ENCODE data around the gene FCRLA.
"Not testable (repeated sequence)": the region's sequence is repeated elsewhere in the genome, so short reads cannot be mapped to it uniquely, and the experiment has no call there.

FCRLA gene, protein sequence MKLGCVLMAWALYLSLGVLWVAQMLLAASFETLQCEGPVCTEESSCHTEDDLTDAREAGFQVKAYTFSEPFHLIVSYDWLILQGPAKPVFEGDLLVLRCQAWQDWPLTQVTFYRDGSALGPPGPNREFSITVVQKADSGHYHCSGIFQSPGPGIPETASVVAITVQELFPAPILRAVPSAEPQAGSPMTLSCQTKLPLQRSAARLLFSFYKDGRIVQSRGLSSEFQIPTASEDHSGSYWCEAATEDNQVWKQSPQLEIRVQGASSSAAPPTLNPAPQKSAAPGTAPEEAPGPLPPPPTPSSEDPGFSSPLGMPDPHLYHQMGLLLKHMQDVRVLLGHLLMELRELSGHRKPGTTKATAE

GRCh38 chr1:161706482-161707347, at the start of gene FCRLA:
Gene FCRLA (plus strand): TSS chr1:161707229. CDS start chr1:161707265, 36 bp downstream.
- peak within 1 kb of the TSS; percentile 90 for H3K27ac ChIP-seq (ENCODE audit: low read depth, low read length)
- peaks cover 66% of the 10 kb centered on the region for H3K4me1 ChIP-seq (ENCODE audit: control insufficient read depth, low read length)
- no peaks in the 10 kb centered on the region for H3K27me3 ChIP-seq (ENCODE audit: control insufficient read depth, low read length)
- H3K36me3 ChIP-seq (ENCODE audit: control insufficient read depth, low read length), result peaks cover 46% of the 10 kb centered on the region
- H3K79me2 ChIP-seq (ENCODE audit: control insufficient read depth, low read length), result peaks cover 50% of the 10 kb centered on the region
- H3K9me2 ChIP-seq (replicated peaks; ENCODE audit: control insufficient read depth, low read length), result no peaks in the 10 kb centered on the region
- no peaks in the 10 kb centered on the region for H3K9me3 ChIP-seq (ENCODE audit: control insufficient read depth, insufficient read depth, low read length)
- TF ChIP-seq, protein P1, sequence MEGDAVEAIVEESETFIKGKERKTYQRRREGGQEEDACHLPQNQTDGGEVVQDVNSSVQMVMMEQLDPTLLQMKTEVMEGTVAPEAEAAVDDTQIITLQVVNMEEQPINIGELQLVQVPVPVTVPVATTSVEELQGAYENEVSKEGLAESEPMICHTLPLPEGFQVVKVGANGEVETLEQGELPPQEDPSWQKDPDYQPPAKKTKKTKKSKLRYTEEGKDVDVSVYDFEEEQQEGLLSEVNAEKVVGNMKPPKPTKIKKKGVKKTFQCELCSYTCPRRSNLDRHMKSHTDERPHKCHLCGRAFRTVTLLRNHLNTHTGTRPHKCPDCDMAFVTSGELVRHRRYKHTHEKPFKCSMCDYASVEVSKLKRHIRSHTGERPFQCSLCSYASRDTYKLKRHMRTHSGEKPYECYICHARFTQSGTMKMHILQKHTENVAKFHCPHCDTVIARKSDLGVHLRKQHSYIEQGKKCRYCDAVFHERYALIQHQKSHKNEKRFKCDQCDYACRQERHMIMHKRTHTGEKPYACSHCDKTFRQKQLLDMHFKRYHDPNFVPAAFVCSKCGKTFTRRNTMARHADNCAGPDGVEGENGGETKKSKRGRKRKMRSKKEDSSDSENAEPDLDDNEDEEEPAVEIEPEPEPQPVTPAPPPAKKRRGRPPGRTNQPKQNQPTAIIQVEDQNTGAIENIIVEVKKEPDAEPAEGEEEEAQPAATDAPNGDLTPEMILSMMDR (IDR thresholded peaks at IDR 0.05; ENCODE audit: low read depth, low read length, poor library complexity, severe bottlenecking), result no peak
- H4K20me1 ChIP-seq (ENCODE audit: control insufficient read depth, insufficient read depth, low read depth, low read length), result peaks cover 6% of the 10 kb centered on the region; the same call in 1 of the 2 replicates
- peak within 1 kb of the TSS; percentile 96 for H3K4me3 ChIP-seq (ENCODE audit: low read length)
- H3K4me2 ChIP-seq (ENCODE audit: low read length), result peak within 1 kb of the TSS; percentile 66
- peaks cover 43% of the 10 kb centered on the region for H3F3A ChIP-seq (ENCODE audit: control insufficient read depth, insufficient read depth)

GRCh38 chr1:161658524-161658923, 48.5 kb upstream of the FCRLA start:
- H3K4me2 ChIP-seq (ENCODE audit: low read length), result not testable (repeated sequence)

DNA sequence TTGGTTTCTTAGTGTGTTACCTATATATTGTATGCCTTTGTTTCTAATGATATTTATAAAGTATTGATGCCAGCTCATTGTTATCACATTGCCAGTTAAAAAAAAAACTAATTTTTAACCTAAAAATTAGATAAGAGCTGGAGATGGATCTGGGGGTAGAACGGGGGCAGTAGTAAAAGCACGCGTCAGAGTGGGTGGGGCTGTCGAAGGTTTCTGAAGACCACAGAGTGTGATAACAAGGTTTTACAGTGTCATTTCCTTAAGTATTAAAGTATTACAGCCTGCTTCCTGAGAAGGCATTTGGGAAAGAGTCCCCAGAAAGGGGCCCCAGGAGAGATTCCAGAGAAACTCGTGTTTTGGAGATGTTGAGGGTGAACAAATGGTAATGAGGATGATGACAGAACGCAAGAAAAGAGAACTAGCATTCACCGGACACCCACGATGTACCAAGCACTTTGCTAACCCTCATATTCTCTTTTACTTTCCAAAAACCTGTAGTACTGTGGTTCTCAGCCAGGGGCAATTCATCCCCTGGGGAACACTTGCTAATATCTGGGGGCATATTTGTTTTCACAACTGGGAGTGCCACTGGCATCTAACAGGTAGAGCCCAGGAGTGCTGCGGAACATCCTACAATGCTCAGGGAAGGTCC, 45.2 kb upstream of the FCRLA start:
- not testable (repeated sequence) for H3K27ac ChIP-seq (ENCODE audit: low read depth, low read length); H3K27me3 ChIP-seq (ENCODE audit: control insufficient read depth, low read length); H3F3A ChIP-seq (ENCODE audit: control insufficient read depth, insufficient read depth); H3K9me2 ChIP-seq (replicated peaks; ENCODE audit: control insufficient read depth, low read length); H3K4me2 ChIP-seq (ENCODE audit: low read length); H4K20me1 ChIP-seq (ENCODE audit: control insufficient read depth, insufficient read depth, low read depth, low read length); H3K4me1 ChIP-seq (ENCODE audit: control insufficient read depth, low read length); H3K9me3 ChIP-seq (ENCODE audit: control insufficient read depth, insufficient read depth, low read length); H3K4me3 ChIP-seq (ENCODE audit: low read length); H3K79me2 ChIP-seq (ENCODE audit: control insufficient read depth, low read length); H3K36me3 ChIP-seq (ENCODE audit: control insufficient read depth, low read length)

More at GRCh38 chr1:161658524-161658923, 48.5 kb upstream of the FCRLA start:
- H4K20me1 ChIP-seq (ENCODE audit: control insufficient read depth, insufficient read depth, low read depth, low read length); H3K9me2 ChIP-seq (replicated peaks; ENCODE audit: control insufficient read depth, low read length); H3K79me2 ChIP-seq (ENCODE audit: control insufficient read depth, low read length); H3K27me3 ChIP-seq (ENCODE audit: control insufficient read depth, low read length); H3K36me3 ChIP-seq (ENCODE audit: control insufficient read depth, low read length); H3K27ac ChIP-seq (ENCODE audit: low read depth, low read length); H3K4me3 ChIP-seq (ENCODE audit: low read length); H3F3A ChIP-seq (ENCODE audit: control insufficient read depth, insufficient read depth); H3K4me1 ChIP-seq (ENCODE audit: control insufficient read depth, low read length); H3K9me3 ChIP-seq (ENCODE audit: control insufficient read depth, insufficient read depth, low read length): not testable (repeated sequence)

DNA sequence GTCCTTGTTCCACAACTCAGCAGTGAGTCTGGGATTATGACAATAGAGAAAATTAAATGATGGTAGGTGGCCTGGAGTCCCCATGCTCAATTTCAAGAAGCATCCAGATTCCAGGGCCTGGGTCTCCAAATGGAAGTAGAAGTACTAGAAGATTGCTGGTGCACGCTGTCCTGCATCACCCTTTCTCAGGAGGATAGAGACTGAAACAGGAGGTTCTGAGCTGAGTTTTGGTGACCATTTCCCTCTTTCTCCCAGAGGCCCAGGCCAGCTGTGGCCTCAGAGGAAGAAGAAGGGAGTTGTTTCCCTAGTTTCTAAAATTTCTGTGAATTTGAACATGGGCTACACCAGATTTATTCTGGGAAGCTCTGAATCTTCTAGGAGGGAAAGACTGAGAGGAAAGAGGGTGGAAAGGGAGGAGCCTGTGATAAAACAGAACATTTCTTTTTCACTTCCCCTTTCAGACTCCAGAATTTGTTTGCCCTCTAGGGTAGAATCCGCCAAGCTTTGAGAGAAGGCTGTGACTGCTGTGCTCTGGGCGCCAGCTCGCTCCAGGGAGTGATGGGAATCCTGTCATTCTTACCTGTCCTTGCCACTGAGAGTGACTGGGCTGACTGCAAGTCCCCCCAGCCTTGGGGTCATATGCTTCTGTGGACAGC, 44.2 kb upstream of the FCRLA start, which contains the start of gene FCGR2B:
TSS of gene FCGR2B (plus strand) at position 460 of the 656 bp plus-strand sequence. CDS start at position 559, 99 bp downstream.
- H3K27ac ChIP-seq (ENCODE audit: low read depth, low read length); H4K20me1 ChIP-seq (ENCODE audit: control insufficient read depth, insufficient read depth, low read depth, low read length); H3K79me2 ChIP-seq (ENCODE audit: control insufficient read depth, low read length); H3K36me3 ChIP-seq (ENCODE audit: control insufficient read depth, low read length); H3K4me3 ChIP-seq (ENCODE audit: low read length); H3K4me1 ChIP-seq (ENCODE audit: control insufficient read depth, low read length); H3K27me3 ChIP-seq (ENCODE audit: control insufficient read depth, low read length); H3K9me3 ChIP-seq (ENCODE audit: control insufficient read depth, insufficient read depth, low read length); H3K9me2 ChIP-seq (replicated peaks; ENCODE audit: control insufficient read depth, low read length); H3F3A ChIP-seq (ENCODE audit: control insufficient read depth, insufficient read depth): not testable (repeated sequence)
- peak within 1 kb of the TSS; percentile 26; the same call in 1 of the 2 replicates for H3K4me2 ChIP-seq (ENCODE audit: low read length)

- H3K4me1 ChIP-seq (ENCODE audit: control insufficient read depth, low read length); H3K9me2 ChIP-seq (replicated peaks; ENCODE audit: control insufficient read depth, low read length); H3K9me3 ChIP-seq (ENCODE audit: control insufficient read depth, insufficient read depth, low read length); H4K20me1 ChIP-seq (ENCODE audit: control insufficient read depth, insufficient read depth, low read depth, low read length); H3K27ac ChIP-seq (ENCODE audit: low read depth, low read length); H3K27me3 ChIP-seq (ENCODE audit: control insufficient read depth, low read length); H3K79me2 ChIP-seq (ENCODE audit: control insufficient read depth, low read length); H3F3A ChIP-seq (ENCODE audit: control insufficient read depth, insufficient read depth); H3K36me3 ChIP-seq (ENCODE audit: control insufficient read depth, low read length); H3K4me3 ChIP-seq (ENCODE audit: low read length): not testable (repeated sequence)
- peak overlapping the region; percentile 26; the same call in 1 of the 2 replicates for H3K4me2 ChIP-seq (ENCODE audit: low read length)
Observed at GRCh38 chr1:161663569-161663968, 43.5 kb upstream of the FCRLA start.

DNA sequence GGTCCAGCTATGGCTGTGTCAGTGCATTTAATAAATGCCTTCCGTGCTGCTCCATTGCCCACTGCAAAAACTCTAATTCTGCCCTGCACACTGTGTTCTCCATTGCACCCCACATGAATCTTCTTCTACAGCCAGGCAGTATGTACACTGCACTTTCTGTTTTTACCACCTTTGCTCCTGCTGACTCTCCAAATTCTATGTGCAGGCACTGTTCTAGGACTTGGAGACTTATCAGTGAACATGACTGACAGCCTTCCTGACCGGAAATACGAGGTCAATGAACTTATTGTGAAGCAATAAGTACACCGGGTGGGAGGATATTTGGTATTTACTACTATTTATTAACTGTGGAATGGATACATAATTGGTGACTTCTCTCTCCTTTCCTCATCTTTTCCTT, 42.3 kb upstream of the FCRLA start:
- H3K4me2 ChIP-seq (ENCODE audit: low read length); H3K9me3 ChIP-seq (ENCODE audit: control insufficient read depth, insufficient read depth, low read length); H3K4me1 ChIP-seq (ENCODE audit: control insufficient read depth, low read length); H3F3A ChIP-seq (ENCODE audit: control insufficient read depth, insufficient read depth); H3K4me3 ChIP-seq (ENCODE audit: low read length); H3K36me3 ChIP-seq (ENCODE audit: control insufficient read depth, low read length); H3K27me3 ChIP-seq (ENCODE audit: control insufficient read depth, low read length); H3K27ac ChIP-seq (ENCODE audit: low read depth, low read length); H3K79me2 ChIP-seq (ENCODE audit: control insufficient read depth, low read length); H4K20me1 ChIP-seq (ENCODE audit: control insufficient read depth, insufficient read depth, low read depth, low read length); H3K9me2 ChIP-seq (replicated peaks; ENCODE audit: control insufficient read depth, low read length): not testable (repeated sequence)

All from DOHH2 (cell line).